DMS79 (cell line): ENCODE data around the gene ZMYND8.
"Not testable (repeated sequence)": the region's sequence is repeated elsewhere in the genome, so short reads cannot be mapped to it uniquely, and the experiment has no call there.

Experiments used
- DNase-seq: peaks from one replicate; lab custom pipeline; 2025; lab: John Stamatoyannopoulos, UW

Gene ZMYND8

DNA sequence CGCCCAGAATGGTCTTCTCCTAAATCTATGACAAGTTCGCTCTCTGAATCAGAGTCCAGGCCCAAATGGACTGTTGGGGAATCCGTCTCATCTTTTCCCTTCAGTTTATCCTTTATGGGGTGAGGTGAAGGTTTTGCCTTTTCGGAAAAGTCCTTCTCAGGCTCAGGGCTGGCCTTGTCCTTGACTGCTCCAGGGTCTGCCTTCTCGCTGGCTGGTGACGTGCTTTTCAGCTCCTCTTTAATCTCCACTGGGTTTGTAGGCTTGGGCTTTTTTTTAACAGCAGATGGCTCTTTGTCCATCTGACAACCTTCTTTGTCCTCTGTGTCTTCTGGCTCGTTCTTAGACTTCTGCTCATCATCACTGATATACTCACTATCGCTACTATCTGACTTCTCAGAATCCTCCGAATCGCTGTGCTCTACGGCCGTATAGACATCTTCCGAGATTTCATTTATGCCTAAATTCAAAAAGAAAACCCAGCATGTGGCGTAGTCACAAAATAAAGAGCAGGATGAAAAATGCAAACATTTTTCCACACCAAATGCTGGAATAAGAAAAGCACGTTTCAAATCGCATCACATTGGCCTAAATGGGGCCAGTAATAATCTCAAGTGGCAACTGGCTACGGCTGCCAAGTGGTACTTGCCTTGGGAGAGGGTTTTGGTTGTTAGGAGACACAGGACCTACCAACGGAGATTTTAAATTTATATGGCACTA, 110.3 kb downstream of the ZMYND8 start:
- DNase-seq, result no peak

DNA sequence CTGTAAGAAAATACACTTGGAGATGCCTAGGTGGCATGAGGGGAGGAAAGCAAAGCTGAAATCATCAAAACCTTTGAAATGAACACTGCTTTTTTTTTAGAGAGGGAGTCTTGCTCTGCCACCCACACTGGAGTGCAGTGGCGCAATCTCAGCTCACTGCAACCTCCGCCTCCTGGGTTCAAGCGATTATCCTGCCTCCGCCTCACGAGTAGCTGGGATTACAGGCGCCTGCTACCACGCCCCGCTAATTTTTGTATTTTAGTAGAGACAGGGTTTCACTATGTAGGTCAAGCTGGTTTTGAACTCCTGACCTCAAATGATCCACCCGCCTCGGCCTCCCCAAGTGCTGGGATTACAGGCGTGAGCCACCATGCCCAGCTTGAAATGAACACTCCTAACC, 111.3 kb downstream of the ZMYND8 start:
- DNase-seq, result not testable (repeated sequence)

DNA sequence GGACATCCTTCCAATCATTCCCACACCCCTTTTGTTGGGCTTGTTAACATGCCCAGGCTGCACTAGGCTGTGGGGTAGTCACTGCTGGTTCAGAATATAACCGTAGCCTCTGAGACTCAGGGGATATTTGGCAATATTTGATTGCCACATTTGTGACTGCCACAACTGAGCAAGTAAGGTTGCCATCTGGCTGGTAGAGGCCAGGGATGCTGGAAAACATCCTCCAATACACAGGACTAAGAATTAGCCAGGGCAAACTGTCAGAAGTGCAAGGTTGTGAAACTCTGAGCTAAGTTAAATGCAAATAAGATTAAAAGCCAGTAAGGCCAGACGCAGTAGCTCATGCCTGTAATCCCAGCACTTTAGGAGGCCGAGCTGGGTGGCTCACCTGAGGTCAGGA, 112.0 kb downstream of the ZMYND8 start:
- no peak for DNase-seq

DNA sequence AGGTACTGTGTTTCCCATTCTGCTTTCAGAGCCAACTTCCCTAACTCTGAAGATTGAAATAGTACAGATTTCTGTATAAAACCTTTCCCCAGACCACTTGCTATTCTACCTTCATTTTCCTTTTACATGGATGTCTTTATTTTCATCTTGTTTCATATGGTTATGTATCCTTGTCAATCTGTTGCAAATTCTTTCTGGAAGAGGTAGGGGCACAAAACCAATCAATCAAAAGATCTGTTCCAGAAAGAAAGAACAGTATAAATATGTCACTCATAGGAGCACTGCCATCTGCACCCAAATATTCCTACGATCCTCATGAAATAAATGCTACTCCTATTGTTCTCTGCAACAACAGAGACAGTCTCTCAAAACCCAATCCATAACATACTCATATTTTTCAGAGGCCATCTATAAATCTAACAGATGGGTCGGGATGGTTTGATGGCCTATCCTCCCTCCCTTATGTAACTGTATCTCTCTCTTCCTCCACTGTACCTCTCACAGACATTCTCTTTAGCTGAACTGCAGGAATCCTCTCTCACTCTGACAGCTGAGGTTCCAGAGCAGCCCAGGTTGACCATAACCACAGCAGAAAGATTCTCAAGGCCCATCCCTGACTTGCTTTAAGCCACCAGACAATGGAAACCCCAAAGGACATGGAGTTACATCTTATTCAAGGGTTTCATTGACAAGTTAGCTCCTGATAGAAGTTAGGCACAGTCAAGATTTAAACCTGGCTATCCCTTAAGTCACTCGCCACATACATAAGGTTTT, 112.8 kb downstream of the ZMYND8 start:
- no peak for DNase-seq

DNA sequence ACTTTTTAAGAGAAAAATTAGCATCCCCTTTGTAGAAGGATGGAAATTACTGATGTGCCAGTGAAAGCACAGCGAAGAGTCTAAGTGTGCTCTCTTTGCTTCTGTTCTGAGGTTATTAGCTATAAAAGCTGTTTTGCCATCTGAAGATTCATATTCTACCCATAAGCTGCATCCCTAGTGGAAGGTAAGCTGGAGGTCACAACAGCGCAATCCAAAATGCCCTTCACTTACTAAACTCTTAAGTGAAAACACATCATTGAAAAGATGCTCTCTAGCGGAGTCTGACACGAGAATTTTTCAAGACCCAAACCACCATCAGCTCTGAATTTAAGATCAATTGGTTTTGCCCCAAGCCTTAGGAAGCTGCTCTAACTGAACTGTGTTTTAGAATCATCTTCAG, 113.5 kb downstream of the ZMYND8 start:
- DNase-seq, result no peak

DNA sequence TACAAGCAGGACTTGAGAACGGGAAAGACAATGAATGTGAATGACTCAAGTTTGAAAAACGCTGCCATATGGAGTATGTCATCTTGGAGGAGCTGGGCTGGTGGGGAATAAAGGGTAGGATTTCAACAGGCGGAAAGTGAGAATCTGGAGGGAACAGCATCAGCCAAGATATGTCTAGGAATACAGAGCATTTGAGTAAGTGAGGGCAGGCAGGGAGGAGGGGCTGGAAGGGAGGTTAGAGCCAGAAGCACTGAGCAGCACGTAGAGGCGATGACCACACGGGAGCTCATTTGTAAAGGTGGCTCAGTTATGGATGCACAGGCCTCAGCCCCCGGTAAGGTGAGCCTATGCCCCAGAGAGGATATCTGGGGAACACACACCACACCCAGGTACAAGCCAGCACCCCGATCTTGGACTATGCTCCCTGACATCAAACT, 115.1 kb downstream of the ZMYND8 start:
- no peak for DNase-seq

DNA sequence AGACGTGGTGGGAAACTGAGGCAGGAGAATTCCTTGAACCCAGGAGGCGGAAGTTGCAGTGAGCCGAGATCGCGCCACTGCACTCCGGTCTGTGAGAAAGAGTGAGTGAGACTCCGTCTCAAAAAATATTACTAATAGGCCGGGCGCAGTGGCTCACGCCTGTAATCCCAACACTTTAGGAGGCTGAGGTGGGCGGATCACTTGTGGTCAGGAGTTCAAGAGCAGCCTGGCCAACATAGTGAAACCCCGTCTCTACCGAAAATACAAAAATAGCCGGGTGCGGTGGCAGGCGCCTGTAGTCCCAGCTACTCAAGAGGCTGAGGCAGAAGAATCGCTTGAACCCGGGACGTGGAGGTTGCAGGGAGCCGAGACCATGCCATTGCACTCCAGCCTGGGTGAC, 116.4 kb downstream of the ZMYND8 start:
- not testable (repeated sequence) for DNase-seq

DNA sequence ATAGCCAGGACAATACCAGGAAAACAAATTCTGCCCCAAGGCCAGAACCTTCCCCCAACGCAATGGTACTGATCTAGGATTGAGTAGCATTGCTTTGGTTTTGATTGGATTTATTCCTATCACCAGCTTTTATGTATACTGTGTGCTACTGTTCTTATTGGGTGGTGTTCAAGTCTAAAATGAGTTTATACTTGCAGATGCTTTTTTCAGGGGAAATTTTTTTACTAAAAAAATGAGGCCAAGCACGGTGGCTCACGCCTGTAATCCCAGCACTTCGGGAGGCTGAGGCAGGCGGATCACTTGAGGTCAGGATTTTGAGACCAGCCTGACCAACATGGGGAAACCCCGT, 116.8 kb downstream of the ZMYND8 start:
- DNase-seq, result no peak

DNA sequence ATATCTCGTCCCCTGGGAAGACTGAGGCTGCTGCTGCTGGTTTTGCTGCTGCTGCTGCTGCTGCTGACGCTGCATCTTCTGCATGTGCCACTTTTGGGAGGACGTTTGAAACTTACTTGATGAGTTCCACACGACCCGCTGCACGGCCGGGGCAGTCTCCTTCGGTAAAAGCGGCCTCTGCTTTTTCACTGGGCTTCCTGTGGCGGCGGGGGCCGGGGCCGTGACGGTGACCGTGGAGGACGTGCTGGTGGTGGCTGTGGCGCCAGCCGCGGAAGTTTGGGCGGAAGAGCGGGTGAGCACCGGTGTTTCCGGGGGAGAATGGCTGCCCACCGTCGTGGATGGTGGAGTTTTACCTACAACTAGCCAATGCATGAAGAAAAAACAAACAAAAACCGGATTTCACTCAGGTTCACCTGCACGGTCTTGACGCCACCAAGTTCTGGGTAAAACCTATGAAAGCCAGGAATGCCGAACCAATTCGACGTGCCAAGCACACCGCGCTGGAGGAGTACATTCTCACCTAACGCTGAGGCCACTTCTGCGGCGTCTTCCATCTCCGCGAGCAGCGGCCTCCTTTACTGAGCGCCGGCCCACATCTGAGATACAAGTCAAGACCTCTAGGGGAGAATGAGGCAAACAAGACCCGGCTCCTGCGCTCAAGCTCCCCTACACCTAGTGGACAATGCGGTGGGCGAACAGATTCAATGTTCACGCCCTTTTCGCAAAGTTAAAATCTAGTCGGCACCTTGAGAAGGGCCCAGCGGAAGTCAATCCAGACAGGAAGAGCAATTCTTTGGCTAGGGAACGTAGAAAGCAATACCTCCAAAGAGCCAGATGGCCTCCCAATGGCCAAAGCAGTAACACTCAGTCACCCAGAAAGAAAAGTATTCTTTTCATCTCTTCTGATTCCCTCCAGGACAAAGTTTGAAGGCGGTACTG, 117.5 kb downstream of the ZMYND8 start:
- no peak for DNase-seq

DNA sequence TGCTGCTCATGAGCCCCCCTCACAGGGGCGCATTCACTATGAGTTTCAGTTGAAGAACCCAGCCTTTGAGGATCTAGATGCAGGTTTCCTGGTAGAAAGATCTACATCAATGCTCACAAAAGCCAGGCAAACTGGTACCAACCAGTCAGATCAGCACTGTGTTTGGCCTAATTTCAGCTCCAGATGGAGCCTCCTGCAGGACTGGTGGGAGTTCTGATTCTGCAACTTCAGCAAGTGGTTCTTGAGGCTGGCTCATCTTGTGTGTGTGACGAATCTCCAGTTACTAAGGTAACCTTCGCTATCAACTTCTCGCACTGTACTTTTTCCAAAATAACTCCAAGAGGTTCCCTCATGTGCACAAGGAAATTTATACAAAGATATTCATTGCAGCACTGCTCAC, 118.8 kb downstream of the ZMYND8 start:
- DNase-seq, result no peak

DNA sequence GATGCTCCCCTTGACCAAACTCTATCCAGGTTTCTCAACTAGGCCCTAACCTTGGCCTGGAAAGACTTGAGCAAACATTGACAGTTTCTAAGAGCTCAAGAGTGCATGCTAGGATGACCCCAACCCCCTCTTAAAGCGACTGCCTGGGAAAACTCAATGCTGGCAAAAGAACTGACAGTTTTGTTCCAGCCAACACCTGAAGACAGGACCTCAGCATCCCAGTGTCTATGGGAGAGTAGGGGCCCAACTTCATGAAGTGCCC, 119.9 kb downstream of the ZMYND8 start:
- DNase-seq, result no peak

DNA sequence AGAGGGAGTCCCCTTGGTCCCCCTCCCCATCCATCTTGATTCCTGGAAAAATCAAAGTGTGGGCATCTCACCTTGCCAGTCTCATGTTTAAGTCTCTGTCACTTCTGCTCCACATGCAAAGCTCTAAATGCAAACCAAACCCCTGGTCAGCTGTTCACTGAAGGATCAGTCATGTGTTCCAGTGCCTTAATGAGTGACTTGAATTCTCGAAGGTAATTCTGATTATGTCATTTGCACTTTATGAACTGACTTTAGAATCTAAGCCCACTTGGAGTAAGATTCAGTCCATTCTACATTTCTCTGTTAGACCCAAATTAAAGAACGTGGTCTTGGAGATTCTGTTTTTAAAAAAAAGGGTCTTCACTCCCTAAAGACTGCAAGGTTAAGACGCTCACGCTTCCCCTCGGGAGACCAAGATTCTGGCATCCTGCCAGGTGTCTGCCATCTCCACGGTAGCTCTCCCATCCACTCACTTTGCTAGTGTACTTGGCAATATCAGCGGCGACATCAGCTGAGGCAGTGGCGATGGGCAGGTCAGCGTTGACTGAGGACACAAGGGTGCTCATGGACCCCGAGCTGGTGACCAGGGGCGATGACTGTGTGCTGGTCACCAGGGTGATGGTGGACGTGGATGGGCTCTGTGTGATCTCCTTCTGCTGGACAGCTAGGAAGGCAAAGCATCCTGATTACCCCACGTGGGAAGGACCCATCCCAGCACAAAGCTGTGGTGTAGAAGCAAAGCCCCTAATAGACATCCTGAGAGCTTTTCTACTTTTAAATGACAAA, 120.5 kb downstream of the ZMYND8 start:
- DNase-seq, result no peak

DNA sequence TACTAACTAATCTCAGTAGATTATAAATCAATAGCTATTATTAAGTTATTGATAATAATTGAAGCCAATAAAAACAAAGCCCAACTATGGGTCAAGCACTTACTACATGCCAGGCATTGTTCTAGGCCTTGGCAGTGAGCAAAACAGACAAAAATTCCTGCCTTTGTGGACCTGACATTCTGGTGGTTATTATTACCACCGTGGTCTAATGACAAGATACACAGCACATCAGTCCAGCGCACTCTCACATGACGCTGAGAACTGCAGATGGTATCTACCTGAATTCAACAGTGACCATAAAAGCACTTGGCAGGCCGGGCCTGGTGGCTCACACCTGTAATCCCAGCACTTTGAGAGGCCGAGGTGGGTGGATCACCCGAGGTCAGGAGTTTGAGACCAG, 121.4 kb downstream of the ZMYND8 start:
- DNase-seq, result no peak

DNA sequence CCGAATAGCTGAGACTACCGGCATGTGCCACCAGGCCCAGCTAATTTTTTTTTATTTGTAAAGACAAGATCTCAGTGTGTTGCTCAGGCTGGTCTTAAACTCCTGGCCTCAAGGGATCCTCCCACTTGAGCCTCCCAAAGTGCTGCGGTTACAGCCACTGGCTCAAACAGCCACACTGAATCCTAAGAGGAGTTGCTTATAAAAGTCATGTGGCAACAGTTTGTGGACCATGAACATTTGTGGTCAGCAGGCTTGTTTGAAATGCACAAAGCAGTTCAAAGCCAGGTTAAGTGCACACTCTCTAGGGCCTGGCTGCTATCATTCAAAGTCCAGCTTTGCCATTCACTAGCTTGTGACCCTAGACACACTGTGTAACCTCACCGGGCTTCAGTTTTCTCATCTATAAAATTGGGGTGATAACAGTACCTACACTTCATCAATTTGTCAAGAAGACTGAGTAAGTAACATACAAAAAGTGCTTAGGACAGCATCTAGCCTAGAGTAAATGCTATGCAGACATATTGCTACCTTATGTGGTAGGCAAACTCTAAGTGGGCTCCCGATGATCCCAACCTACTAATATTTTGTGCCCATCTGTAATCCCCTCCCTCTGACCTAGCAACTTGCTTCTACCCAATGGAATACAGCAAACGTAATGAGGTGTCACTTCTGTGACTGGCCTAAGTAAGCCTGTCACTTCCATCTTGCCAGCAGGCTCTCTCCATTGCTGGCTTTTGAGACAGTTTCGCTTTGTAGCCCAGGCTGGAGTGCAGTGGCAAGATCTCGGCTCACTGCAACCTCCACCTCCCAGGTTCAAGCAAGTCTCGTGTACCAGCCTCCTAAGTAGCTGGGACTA, 122.9 kb downstream of the ZMYND8 start:
- no peak for DNase-seq

DNA sequence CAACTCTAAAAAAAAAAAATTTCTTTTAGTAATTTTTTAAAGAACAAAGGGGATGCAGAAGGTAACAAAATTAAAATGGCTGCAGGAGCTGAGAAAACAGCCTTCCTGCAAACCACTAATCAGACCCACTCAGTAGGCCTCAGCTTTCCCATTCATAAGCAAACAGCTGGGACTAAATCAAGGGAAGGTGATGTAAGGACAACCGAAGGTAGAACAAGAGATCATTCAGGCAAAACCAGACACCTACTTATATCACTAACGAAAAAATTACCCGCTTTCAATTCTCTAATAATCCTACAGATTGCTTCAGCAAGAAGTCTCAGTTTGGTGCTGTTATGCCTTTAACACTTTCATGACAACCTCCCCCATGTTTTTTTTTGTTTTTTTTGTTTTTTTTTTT, 124.0 kb downstream of the ZMYND8 start:
- DNase-seq, result no peak

DNA sequence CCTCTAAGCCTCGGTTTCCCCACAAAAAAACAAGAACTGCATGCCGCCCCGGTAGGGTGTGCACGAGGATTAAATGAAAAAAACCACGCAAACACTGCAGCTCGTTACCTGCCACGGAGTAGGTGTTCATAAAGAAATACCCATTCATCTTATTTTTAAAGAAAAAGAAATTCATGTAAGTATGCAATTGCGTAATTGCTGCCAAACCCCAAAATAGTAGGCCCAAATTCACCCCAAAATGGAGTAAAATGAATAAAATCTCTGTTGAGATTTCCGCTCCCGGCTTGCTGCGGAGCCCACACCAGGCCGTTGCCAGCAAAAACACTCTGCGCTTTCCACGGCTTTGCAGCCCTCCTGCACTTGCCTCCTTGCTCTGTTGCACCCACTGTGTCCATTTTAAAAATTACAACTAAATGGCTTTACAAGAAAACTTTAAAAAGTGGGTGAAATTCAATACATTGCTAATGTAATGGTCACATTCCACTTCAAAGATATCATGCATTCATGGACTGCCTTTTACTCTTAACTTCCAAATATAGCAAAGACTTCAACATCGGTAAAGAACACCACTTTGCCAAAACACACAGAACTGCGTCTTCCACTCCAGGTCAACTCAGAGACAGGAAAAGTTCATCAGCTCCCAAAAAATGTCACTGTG, 125.0 kb downstream of the ZMYND8 start:
- DNase-seq, result no peak

DNA sequence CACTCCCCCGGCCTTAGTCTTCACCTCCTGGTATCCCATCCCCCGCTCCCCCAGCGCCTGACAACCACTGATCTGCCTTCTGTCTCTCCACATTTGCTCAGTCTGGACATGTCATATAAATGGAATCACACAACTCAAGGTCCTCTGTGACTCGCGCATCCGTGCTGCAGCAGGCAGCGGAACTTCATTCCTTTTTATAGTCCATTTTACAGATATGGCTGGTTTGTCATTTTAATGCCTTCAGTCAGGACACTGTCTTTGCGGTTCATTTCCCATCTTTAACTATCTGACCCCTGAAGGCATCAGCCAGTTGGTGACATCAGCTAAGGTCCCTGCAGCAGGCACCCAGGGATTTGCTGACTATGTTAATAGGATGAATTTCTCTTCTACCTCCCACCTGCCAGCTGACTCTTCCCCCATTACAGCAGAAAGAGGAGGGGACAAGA, 125.7 kb downstream of the ZMYND8 start:
- DNase-seq, result no peak

DNA sequence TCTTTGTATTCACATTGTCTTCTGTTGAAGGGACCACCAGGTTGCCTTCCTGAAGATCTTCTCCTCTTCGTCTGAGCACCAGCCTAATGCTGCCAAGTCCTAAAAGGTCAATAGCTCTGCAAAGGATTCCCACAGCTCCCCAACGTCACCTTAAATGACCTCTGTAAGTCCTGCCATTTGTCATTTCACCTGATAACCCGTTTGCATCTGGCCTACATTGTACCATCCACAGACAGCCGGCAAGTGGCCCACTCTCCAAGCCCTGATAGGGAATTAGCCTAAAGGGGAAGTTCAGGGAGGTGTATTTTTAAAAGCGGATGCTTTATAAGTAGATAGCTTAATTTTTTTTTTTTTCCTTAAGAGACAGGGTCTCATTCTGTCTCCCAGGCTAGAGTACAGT, 127.8 kb downstream of the ZMYND8 start:
- DNase-seq, result no peak

DNA sequence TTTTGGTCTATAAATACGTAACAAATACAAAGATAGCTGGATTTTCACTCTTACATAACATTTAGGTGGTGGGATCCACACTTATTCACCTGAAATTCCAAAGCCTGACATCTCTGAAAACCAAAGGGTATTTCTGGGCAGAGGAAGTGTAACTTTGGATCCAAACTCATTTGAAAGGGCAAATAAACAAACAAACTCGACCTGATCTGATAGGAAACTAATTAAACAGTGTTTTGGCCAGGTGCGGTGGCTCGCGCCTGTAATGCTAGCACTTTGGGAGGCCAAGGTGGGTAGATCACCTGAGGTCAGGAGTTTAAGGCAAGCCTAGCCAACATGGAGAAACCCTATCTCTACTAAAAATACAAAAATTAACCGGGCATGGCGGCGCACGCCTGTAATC, 128.9 kb downstream of the ZMYND8 start:
- no peak for DNase-seq

DNA sequence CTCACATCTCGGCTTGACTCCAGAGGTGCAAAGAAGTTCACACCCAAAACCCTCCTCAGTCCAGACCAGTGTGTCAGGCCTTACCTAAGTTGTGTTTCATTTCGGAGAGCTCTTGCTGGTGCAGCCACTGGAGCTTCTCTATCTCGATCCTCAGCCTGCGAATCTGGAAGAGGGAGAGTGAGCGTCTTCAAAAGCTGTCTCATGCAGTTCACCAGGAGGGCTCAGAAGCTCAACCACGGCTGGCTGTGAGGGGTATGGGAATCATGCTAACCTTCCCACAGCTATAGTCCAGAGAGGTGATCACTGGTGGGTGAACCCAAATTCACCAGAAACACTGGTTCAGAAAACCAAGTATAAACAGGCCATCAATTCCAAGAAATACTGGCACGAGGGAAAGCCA, 129.4 kb downstream of the ZMYND8 start:
- DNase-seq, result no peak

DNA sequence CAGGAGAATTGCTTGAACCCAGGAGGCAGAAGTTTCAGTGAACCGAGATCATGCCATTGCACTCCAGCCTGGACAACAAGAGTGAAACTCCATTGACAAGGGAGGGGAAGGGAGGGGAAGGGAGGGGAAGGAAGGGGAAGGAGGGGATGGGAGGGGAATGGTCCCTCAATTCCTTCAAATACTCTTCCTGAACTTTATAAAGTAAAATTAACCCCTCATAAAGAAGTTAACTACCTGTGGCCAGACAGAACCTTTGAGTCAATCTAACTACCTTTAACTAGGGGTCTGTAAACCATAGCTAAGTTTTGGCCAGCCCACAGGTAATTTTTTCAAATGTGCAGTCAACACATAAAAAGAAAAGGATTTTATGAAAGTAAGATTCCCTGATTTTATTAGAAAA, 131.0 kb downstream of the ZMYND8 start:
- DNase-seq, result no peak
